ENCODE results near the gene SEMA4G. TPM values are rescaled to one million over a fixed set of nuclear protein-coding genes. Genes with fewer than 3 reads are reported as not detected.

SEMA4G gene
- total and polyA plus RNA-seq, 2 of the 13 experiments (the other 11 are each of a cell fraction or from before 2014, with no cell fraction given): 46.2 to 207 TPM

DNA sequence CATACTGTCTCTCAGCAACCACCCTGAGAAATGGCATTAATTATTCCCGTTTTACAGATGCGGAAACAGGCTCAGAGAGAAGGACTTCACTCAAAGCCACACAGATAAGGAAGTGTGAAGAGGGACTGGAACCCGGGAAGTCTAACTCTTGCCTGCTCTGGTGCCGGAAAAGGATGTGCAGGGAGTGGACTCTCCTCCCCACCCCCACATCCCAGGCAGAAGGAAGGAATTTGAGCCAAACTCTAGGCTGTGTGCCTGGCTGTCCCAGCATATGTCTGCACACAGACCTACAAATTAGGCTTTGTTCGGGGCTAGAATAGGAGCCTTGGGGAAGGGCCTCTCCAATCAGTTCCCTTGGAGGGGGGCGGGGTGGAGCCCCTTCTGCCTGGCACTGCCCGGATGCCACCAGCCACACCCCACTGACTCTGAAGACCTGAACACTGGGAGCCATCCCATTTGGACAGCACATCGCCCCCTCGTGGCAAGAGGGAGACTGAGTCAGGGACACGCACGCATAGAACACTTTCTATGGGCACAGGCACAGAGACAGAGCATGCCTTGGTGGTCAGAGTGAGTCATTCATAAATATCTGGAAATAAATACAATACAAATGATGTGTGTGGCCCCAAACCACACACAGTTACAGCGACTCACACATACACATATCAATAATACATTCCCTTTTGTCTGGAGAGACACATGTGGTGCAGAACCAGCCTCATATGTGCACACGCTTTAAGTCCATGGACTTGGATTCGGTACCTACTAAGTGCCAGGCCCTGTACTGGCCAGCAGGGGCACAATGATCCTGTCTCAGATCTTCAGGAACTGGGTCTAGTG lies 43.4 kb downstream of the SEMA4G start (continued):
- TF ChIP-seq SRF (IDR thresholded peaks at IDR 0.05; ENCODE audit: low read depth, low read length) (no peak), ZNF343 (CRISPR knock-in tag; IDR thresholded peaks at IDR 0.05) (0 out of 2 replicates have a peak, but pooled peaks have one; percentile 57), MAFF (IDR thresholded peaks at IDR 0.05; ENCODE audit: low read depth, low read length) (no peak), RBM22 (optimal IDR thresholded peaks at IDR 0.05; ENCODE audit: low read length) (no peak), REL (CRISPR knock-in tag; conservative IDR thresholded peaks at IDR 0.05) (no peak), TAF15 (IDR thresholded peaks at IDR 0.05; ENCODE audit: low read depth, low read length, poor library complexity, severe bottlenecking) (no peak), HNRNPL (IDR thresholded peaks at IDR 0.05; ENCODE audit: low read depth, low read length) (peak; percentile 99), ZNF678 (CRISPR knock-in tag; IDR thresholded peaks at IDR 0.05) (no peak), HHEX (CRISPR knock-in tag; IDR thresholded peaks at IDR 0.05) (no peak), PAWR (CRISPR knock-in tag; IDR thresholded peaks at IDR 0.05; ENCODE audit: borderline replicate concordance) (no peak), ZNF460 (CRISPR knock-in tag; IDR thresholded peaks at IDR 0.05; ENCODE audit: borderline replicate concordance) (no peak), GATAD1 (CRISPR knock-in tag; IDR thresholded peaks at IDR 0.05) (peak; percentile 19; the same call in 1 of the 2 replicates), SMARCC2 (IDR thresholded peaks at IDR 0.05) (no peak), LCORL (IDR thresholded peaks at IDR 0.05) (no peak), LCORL (CRISPR knock-in tag; IDR thresholded peaks at IDR 0.05) (peak; percentile 46; the same call in 1 of the 2 replicates), ONECUT2 (CRISPR knock-in tag; IDR thresholded peaks at IDR 0.05) (no peak), ZNF605 (CRISPR knock-in tag; IDR thresholded peaks at IDR 0.05) (0 out of 2 replicates have a peak, but pooled peaks have one; percentile 28), ZNF350 (CRISPR knock-in tag; IDR thresholded peaks at IDR 0.05; ENCODE audit: borderline replicate concordance, low read depth) (no peak), WIZ (CRISPR knock-in tag; IDR thresholded peaks at IDR 0.05) (no peak), ZFP90 (CRISPR knock-in tag; IDR thresholded peaks at IDR 0.05; ENCODE audit: borderline replicate concordance) (no peak)
- TF ChIP-seq, protein P1, sequence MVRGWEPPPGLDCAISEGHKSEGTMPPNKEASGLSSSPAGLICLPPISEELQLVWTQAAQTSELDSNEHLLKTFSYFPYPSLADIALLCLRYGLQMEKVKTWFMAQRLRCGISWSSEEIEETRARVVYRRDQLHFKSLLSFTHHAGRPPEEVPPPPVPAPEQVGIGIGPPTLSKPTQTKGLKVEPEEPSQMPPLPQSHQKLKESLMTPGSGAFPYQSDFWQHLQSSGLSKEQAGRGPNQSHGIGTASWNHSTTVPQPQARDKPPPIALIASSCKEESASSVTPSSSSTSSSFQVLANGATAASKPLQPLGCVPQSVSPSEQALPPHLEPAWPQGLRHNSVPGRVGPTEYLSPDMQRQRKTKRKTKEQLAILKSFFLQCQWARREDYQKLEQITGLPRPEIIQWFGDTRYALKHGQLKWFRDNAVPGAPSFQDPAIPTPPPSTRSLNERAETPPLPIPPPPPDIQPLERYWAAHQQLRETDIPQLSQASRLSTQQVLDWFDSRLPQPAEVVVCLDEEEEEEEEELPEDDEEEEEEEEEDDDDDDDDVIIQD (CRISPR knock-in tag; IDR thresholded peaks at IDR 0.05; ENCODE audit: low read depth): no peak
- TF ChIP-seq, protein P2, sequence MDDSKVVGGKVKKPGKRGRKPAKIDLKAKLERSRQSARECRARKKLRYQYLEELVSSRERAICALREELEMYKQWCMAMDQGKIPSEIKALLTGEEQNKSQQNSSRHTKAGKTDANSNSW (CRISPR knock-in tag; IDR thresholded peaks at IDR 0.05; ENCODE audit: borderline replicate concordance): no peak
